ENCODE results near the gene TMEM258. TPM values are rescaled to one million over a fixed set of nuclear protein-coding genes. Genes with fewer than 3 reads are reported as not detected.

TMEM258 gene
- total RNA-seq, 1 donor from 2014 or later = 162 TPM

- H3K36me3 Mint-ChIP-seq = peaks cover 8% of the 10 kb centered on the region
- H3K27ac Mint-ChIP-seq = no peak overlapping the region
- H3K9me3 Mint-ChIP-seq = no peaks in the 10 kb centered on the region
- H3K4me3 Mint-ChIP-seq = no peak overlapping the region
- no peak for DNase-seq (ENCODE audit: extremely low spot score, unreplicated experiment)
- TF ChIP-seq CTCF (conservative IDR thresholded peaks at IDR 0.05) = no peak
- no peaks in the 10 kb centered on the region for H3K27me3 Mint-ChIP-seq
- H3K4me1 Mint-ChIP-seq (ENCODE audit: unreplicated experiment) = peaks cover 38% of the 10 kb centered on the region
Observed at GRCh38 chr11:61833471-61833870, 41.1 kb upstream of the TMEM258 start.

GRCh38 chr11:61832754-61833153, 40.4 kb upstream of the TMEM258 start:
- Mint-ChIP-seq H3K4me3 (no peak overlapping the region), H3K27ac (no peak overlapping the region)
- no peak for TF ChIP-seq CTCF (conservative IDR thresholded peaks at IDR 0.05)

GRCh38 chr11:61832207-61832606, 39.8 kb upstream of the TMEM258 start:
- peaks cover 8% of the 10 kb centered on the region for H3K36me3 Mint-ChIP-seq
- no peak for TF ChIP-seq CTCF (conservative IDR thresholded peaks at IDR 0.05)
- no peak for DNase-seq (ENCODE audit: extremely low spot score, unreplicated experiment)
- H3K4me3 Mint-ChIP-seq = peak overlapping the region; percentile 72
- H3K4me1 Mint-ChIP-seq (ENCODE audit: unreplicated experiment) = peaks cover 39% of the 10 kb centered on the region
- H3K27me3 Mint-ChIP-seq = no peaks in the 10 kb centered on the region
- H3K9me3 Mint-ChIP-seq = no peaks in the 10 kb centered on the region
- no peak overlapping the region for H3K27ac Mint-ChIP-seq

More at GRCh38 chr11:61832754-61833153, 40.4 kb upstream of the TMEM258 start:
- H3K27me3 Mint-ChIP-seq = no peaks in the 10 kb centered on the region
- no peaks in the 10 kb centered on the region for H3K9me3 Mint-ChIP-seq
- H3K4me1 Mint-ChIP-seq (ENCODE audit: unreplicated experiment) = peaks cover 38% of the 10 kb centered on the region
- no peak for DNase-seq (ENCODE audit: extremely low spot score, unreplicated experiment)
- peaks cover 8% of the 10 kb centered on the region for H3K36me3 Mint-ChIP-seq

- TF ChIP-seq CTCF (conservative IDR thresholded peaks at IDR 0.05) = no peak
- DNase-seq (ENCODE audit: extremely low spot score, unreplicated experiment) = no peak
- Mint-ChIP-seq H3K36me3 (peaks cover 8% of the 10 kb centered on the region), H3K27ac (no peak overlapping the region), H3K4me1 (ENCODE audit: unreplicated experiment) (peaks cover 50% of the 10 kb centered on the region), H3K4me3 (peak overlapping the region; percentile 94), H3K9me3 (no peaks in the 10 kb centered on the region), H3K27me3 (no peaks in the 10 kb centered on the region)
Observed at GRCh38 chr11:61830237-61831105, 38.1 kb upstream of the TMEM258 start.

GRCh38 chr11:61829806-61830205, 37.4 kb upstream of the TMEM258 start:
- Mint-ChIP-seq H3K4me3 (peak overlapping the region; percentile 94), H3K4me1 (ENCODE audit: unreplicated experiment) (peaks cover 46% of the 10 kb centered on the region), H3K27me3 (no peaks in the 10 kb centered on the region), H3K27ac (peak overlapping the region; percentile 88), H3K36me3 (peaks cover 8% of the 10 kb centered on the region), H3K9me3 (no peaks in the 10 kb centered on the region)
- DNase-seq (ENCODE audit: extremely low spot score, unreplicated experiment) = no peak
- no peak for TF ChIP-seq CTCF (conservative IDR thresholded peaks at IDR 0.05)

Measured in type B pancreatic cell (in vitro differentiated cells).